K562 (cell line): ENCODE results near the gene COLQ. TPM values are rescaled to one million over a fixed set of nuclear protein-coding genes. Genes with fewer than 3 reads are reported as not detected.

Experiments
- PHB ChIP-seq: fragments of 250-450 bp; sonication (Bioruptor Pico); IDR thresholded peaks from 2 replicates; pipeline ENCODE4 v1.5.0; 2021
- PYGO2 ChIP-seq: fragments of 450-650 bp; IDR thresholded peaks from 2 replicates; pipeline ENCODE4 v1.6.1; 2016; ENCODE audit warnings: mild to moderate bottlenecking, missing genetic modification characterization, moderate library complexity, missing compliant biosample characterization
- RBM14 ChIP-seq: fragments of 200-400 bp; formaldehyde crosslinking; IDR thresholded peaks from 2 replicates; pipeline ENCODE4 v1.6.1; 2018; ENCODE audit warnings: low read depth, mild to moderate bottlenecking, low read length, moderate library complexity, borderline replicate concordance; ENCODE audit not compliant: insufficient read depth
- SMARCC2 ChIP-seq: fragments of 450-650 bp; IDR thresholded peaks from 2 replicates; pipeline ENCODE4 v1.6.1; 2017; ENCODE audit warnings: antibody characterized with exemption, moderate library complexity, mild to moderate bottlenecking, low read depth
- STAT5A ChIP-seq: IDR thresholded peaks from 2 replicates; pipeline ENCODE4 v1.6.1; 2012; ENCODE audit warnings: low read length, inconsistent platforms, borderline replicate concordance
- THRB ChIP-seq: fragments of 450-650 bp; formaldehyde crosslinking; conservative IDR thresholded peaks from 2 replicates; pipeline ENCODE4 v1.4.0; 2022; ENCODE audit warnings: mild to moderate bottlenecking, missing genetic modification characterization
- ZEB2 ChIP-seq: fragments of 450-650 bp; IDR thresholded peaks from 2 replicates; pipeline ENCODE4 v1.6.1; 2016
- ZNF23 ChIP-seq: fragments of 250-450 bp; sonication (Bioruptor Pico); IDR thresholded peaks from 2 replicates; pipeline ENCODE4 v1.4.0; 2020; ENCODE audit warnings: mild to moderate bottlenecking
- polyA plus RNA-seq, 8 experiments: library from polyadenylated mRNA; depleted of rRNA in 4 of 8; stranded (reverse) in 5 of 8; unstranded in 3 of 8; fragments of >200 nt; fragmentation: Nextera tagmentation in 2 of 8; fragmentation: Illumina TruSeq in 1 of 8; extraction: Ambion mirVana in 2 of 8; extraction: Trizol in 1 of 8; gene quantifications; 2 replicates each; pipeline versions ENCODE4 v1.2.1 to v1.2.3, GENCODE V29; 2011 to 2014; ENCODE audit warnings: inconsistent platforms in 1 of 8, missing spikeins in 1 of 8
- total RNA-seq, 7 experiments: library from RNA; depleted of rRNA in 6 of 7; stranded (reverse); fragments of >200 nt in 6 of 7; fragmentation: Illumina TruSeq in 2 of 7; extraction: Trizol in 2 of 7; gene quantifications; 2 replicates each; pipeline versions ENCODE4 v1.2.1 to v1.2.3, GENCODE V29; 2011 to 2021; ENCODE audit warnings: low replicate concordance in 1 of 7
- TF ChIP-seq, protein P1 (sequence below), 2 experiments: fragments of 450-650 bp; IDR thresholded peaks; 2 replicates each; pipeline ENCODE4 v1.6.1; 2016; ENCODE audit warnings: mild to moderate bottlenecking in 2 of 2, borderline replicate concordance in 1 of 2, low read depth in 1 of 2, moderate library complexity in 1 of 2
- TF ChIP-seq, protein P2 (sequence below): fragments of 200-800 bp; sonication (Bioruptor generic); IDR thresholded peaks from 2 replicates; pipeline ENCODE4 v1.6.1; 2017; ENCODE audit warnings: missing genetic modification characterization, missing compliant biosample characterization
- TF ChIP-seq, protein P3 (sequence below): sonication (generic); formaldehyde crosslinking; IDR thresholded peaks from 2 replicates; pipeline ENCODE4 v1.8.1; 2022; ENCODE audit warnings: missing genetic modification reagents

The COLQ gene
- total and polyA plus RNA-seq, 9 of the 15 experiments (the other 6 are each of a cell fraction or from before 2014, with no cell fraction given): 0.04 to 0.36 (median 0.27) TPM; not detected in 4

DNA sequence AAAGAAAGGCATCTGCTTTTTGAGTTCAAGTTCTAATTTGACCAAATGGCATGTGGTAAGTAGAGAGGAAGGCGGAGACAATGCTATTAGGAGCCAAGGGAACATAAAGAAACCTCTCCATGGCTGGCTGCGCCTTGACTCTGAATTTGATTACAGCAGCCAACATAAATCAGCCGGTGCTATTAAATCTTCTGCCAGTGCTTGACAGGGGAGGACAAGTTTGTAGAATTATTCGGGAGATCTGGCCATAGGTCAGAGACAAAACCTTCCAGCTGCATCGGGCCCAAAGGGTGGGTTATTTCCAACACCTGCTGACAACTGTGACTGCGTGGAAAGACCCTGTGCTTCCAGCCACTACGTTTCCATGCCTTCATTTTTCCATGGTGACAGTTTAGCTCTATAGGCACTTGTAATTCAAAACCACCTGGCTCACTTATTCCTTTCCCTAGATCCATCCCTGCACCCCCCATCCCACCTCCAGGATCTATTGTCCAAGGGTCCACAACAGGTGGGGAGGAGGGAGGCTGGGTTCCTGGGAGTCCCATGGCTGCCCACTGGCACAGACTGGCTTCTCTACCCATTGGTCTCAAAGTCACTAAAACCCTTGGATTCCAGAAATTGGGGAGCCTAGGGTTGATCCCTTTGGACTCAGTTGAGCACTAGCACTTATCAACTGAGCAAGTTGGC is 15.9 kb downstream of the COLQ start (continued):
- TF ChIP-seq, protein P1, sequence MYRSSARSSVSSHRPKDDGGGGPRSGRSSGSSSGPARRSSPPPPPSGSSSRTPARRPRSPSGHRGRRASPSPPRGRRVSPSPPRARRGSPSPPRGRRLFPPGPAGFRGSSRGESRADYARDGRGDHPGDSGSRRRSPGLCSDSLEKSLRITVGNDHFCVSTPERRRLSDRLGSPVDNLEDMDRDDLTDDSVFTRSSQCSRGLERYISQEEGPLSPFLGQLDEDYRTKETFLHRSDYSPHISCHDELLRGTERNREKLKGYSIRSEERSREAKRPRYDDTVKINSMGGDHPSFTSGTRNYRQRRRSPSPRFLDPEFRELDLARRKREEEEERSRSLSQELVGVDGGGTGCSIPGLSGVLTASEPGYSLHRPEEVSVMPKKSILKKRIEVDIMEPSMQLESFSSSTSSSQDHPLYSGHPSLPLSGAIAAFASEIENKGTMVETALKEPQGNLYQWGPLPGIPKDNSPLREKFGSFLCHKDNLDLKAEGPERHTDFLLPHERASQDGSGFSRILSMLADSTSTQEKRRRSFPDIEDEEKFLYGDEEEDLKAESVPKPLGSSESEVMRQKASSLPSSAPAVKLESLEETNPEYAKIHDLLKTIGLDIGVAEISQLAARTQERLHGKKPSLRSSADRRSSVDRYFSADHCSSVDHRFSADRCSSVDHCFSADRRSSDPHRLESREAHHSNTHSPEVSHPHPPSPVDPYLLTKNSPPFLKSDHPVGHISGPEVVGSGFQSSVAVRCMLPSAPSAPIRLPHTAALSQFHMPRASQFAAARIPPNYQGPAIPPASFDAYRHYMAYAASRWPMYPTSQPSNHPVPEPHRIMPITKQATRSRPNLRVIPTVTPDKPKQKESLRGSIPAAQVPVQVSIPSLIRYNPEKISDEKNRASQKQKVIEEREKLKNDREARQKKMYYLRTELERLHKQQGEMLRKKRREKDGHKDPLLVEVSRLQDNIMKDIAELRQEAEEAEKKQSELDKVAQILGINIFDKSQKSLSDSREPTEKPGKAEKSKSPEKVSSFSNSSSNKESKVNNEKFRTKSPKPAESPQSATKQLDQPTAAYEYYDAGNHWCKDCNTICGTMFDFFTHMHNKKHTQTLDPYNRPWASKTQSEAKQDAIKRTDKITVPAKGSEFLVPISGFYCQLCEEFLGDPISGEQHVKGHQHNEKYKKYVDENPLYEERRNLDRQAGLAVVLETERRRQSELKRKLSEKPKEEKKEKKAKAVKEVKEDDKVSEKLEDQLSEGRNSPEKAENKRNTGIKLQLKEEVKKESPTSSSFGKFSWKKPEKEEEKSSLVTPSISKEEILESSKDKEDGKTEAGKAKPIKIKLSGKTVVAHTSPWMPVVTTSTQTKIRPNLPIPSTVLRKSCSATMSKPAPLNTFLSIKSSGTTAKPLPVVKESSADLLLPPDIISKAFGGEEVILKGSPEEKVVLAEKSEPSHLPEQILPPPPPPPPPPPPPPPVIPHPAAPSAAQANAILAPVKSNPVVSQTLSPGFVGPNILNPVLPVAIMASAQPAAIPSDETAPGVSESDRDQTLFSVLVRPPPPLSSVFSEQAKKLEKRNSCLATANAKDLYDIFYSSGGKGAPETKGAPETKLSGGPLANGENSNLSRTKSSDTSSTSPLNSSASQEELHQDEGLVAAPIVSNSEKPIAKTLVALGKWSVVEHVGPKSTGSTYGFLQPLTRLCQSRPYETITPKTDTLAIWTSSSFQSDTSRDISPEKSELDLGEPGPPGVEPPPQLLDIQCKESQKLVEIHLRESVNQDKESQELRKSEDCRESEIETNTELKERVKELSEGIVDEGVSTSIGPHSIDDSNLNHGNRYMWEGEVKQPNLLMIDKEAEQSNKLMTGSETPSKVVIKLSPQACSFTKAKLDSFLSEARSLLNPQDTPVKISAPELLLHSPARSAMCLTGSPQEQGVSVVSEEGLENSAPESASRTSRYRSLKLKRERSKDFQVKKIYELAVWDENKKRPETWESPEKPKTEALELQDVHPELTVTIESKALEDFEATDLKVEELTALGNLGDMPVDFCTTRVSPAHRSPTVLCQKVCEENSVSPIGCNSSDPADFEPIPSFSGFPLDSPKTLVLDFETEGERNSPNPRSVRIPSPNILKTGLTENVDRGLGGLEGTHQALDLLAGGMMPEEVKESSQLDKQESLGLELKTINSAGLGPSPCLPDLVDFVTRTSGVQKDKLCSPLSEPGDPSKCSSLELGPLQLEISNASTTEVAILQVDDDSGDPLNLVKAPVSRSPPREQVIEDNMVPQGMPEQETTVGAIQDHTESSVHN (IDR thresholded peaks at IDR 0.05; ENCODE audit: borderline replicate concordance in 1 of 2, low read depth in 1 of 2): no peak
- TF ChIP-seq PHB (CRISPR knock-in tag): no peak
- no peak for TF ChIP-seq PYGO2 (tag)
- no peak for TF ChIP-seq ZEB2
- TF ChIP-seq SMARCC2: no peak
- TF ChIP-seq THRB (CRISPR knock-in tag): no peak
- TF ChIP-seq, protein P2, sequence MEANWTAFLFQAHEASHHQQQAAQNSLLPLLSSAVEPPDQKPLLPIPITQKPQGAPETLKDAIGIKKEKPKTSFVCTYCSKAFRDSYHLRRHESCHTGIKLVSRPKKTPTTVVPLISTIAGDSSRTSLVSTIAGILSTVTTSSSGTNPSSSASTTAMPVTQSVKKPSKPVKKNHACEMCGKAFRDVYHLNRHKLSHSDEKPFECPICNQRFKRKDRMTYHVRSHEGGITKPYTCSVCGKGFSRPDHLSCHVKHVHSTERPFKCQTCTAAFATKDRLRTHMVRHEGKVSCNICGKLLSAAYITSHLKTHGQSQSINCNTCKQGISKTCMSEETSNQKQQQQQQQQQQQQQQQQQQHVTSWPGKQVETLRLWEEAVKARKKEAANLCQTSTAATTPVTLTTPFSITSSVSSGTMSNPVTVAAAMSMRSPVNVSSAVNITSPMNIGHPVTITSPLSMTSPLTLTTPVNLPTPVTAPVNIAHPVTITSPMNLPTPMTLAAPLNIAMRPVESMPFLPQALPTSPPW (CRISPR knock-in tag): no peak
- TF ChIP-seq, protein P3, sequence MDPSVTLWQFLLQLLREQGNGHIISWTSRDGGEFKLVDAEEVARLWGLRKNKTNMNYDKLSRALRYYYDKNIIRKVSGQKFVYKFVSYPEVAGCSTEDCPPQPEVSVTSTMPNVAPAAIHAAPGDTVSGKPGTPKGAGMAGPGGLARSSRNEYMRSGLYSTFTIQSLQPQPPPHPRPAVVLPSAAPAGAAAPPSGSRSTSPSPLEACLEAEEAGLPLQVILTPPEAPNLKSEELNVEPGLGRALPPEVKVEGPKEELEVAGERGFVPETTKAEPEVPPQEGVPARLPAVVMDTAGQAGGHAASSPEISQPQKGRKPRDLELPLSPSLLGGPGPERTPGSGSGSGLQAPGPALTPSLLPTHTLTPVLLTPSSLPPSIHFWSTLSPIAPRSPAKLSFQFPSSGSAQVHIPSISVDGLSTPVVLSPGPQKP (CRISPR knock-in tag): no peak
- TF ChIP-seq ZNF23: no peak
- TF ChIP-seq RBM14: no peak
- TF ChIP-seq STAT5A: no peak
